Stimulated activated naive B cell treated with anti-CD40 and anti-IgM and Interleukin-4, amounts not matched to agents 10 μg/mL and 1 μg/mL and 100 μg/mL, for 72 hours (primary cell): ENCODE results near the gene PTPRT.
"Not testable (repeated sequence)": the region's sequence is repeated elsewhere in the genome, so short reads cannot be mapped to it uniquely, and the experiment has no call there.

Source experiments
- ATAC-seq, 2 donors: fragments of 150-1000 bp; cut with Tn5 transposase; replicated peaks; 2 replicates each; pipeline ENCODE4 v1.10.0; 2021; ENCODE audit warnings: moderate library complexity in 1 of 2
- DNase-seq: peaks from one replicate; pipeline ENCODE4 v3.0.0; 2021
- H3K27ac Mint-ChIP-seq: one replicate; pipeline ENCODE4 v1.8.0; 2022; ENCODE audit warnings: mild to moderate bottlenecking, mixed read lengths
- H3K27me3 Mint-ChIP-seq, 2 donors: one replicate each; pipeline ENCODE4 v1.8.0; 2022; ENCODE audit warnings: mixed read lengths in 2 of 2
- H3K36me3 Mint-ChIP-seq, 2 donors: one replicate each; pipeline ENCODE4 v1.8.0; 2022; ENCODE audit warnings: mixed read lengths in 2 of 2, mild to moderate bottlenecking in 1 of 2
- H3K4me1 Mint-ChIP-seq, 2 donors: one replicate each; pipeline ENCODE4 v1.8.0; 2022; ENCODE audit warnings: mixed read lengths in 2 of 2, mild to moderate bottlenecking in 1 of 2
- H3K4me3 Mint-ChIP-seq, 2 donors: one replicate each; pipeline ENCODE4 v1.8.0; 2022; ENCODE audit warnings: mild to moderate bottlenecking in 2 of 2, mixed read lengths in 2 of 2, moderate library complexity in 1 of 2
- H3K9me3 Mint-ChIP-seq, 2 donors: one replicate each; pipeline ENCODE4 v1.8.0; 2022; ENCODE audit warnings: mixed read lengths in 2 of 2, mild to moderate bottlenecking in 1 of 2

PTPRT gene

GRCh38 chr20:43170771-43171170 lies 18.9 kb downstream of the PTPRT start:
- H3K27me3 Mint-ChIP-seq: peaks cover 0 to 8% of the 10 kb centered on the region in 2 donors
- no peak overlapping the region for H3K4me3 Mint-ChIP-seq
- DNase-seq (no peak), ATAC-seq (no peak)
- no peak overlapping the region for H3K27ac Mint-ChIP-seq
- no peaks in the 10 kb centered on the region for H3K4me1 Mint-ChIP-seq
- peaks cover 0 to 1% of the 10 kb centered on the region in 2 donors for H3K9me3 Mint-ChIP-seq
- peaks cover 0 to 1% of the 10 kb centered on the region in 2 donors for H3K36me3 Mint-ChIP-seq

- Mint-ChIP-seq H3K27ac (no peak overlapping the region), H3K9me3 (peaks cover 0 to 3% of the 10 kb centered on the region in 2 donors), H3K27me3 (peaks cover 0 to 8% of the 10 kb centered on the region in 2 donors), H3K36me3 (peaks cover 0 to 1% of the 10 kb centered on the region in 2 donors), H3K4me3 (no peak overlapping the region), H3K4me1 (no peaks in the 10 kb centered on the region)
- DNase-seq (no peak), ATAC-seq (no peak)
These were observed 22.1 kb downstream of the PTPRT start for GRCh38 chr20:43167615-43168014.

GRCh38 chr20:43167021-43167420 lies 22.7 kb downstream of the PTPRT start:
- Mint-ChIP-seq H3K27ac (no peak overlapping the region), H3K4me3 (no peak overlapping the region), H3K36me3 (peaks cover 0 to 1% of the 10 kb centered on the region in 2 donors), H3K27me3 (peaks cover 0 to 3% of the 10 kb centered on the region in 2 donors), H3K4me1 (no peaks in the 10 kb centered on the region), H3K9me3 (peaks cover 0 to 3% of the 10 kb centered on the region in 2 donors)
- ATAC-seq (no peak), DNase-seq (no peak)

- Mint-ChIP-seq H3K4me3 (no peak overlapping the region), H3K9me3 (peaks cover 0 to 3% of the 10 kb centered on the region in 2 donors), H3K4me1 (no peaks in the 10 kb centered on the region), H3K27ac (no peak overlapping the region), H3K36me3 (peaks cover 0 to 1% of the 10 kb centered on the region in 2 donors), H3K27me3 (no peaks in the 10 kb centered on the region)
- no peak for DNase-seq
- ATAC-seq: no peak
These were observed 24.1 kb downstream of the PTPRT start for GRCh38 chr20:43165611-43166010.

GRCh38 chr20:43164736-43165135 lies 25.0 kb downstream of the PTPRT start:
- not testable (repeated sequence) for ATAC-seq, DNase-seq, H3K4me1 Mint-ChIP-seq, H3K4me3 Mint-ChIP-seq, H3K36me3 Mint-ChIP-seq, H3K27ac Mint-ChIP-seq, H3K9me3 Mint-ChIP-seq, H3K27me3 Mint-ChIP-seq

GRCh38 chr20:43161716-43162115 lies 28.0 kb downstream of the PTPRT start:
- no peaks in the 10 kb centered on the region for H3K4me1 Mint-ChIP-seq
- no peak for DNase-seq
- H3K27me3 Mint-ChIP-seq: peaks cover 0 to 6% of the 10 kb centered on the region in 2 donors
- H3K36me3 Mint-ChIP-seq: peaks cover 0 to 1% of the 10 kb centered on the region in 2 donors
- H3K9me3 Mint-ChIP-seq: peaks cover 5 to 7% of the 10 kb centered on the region in 2 donors
- no peak overlapping the region for H3K27ac Mint-ChIP-seq
- H3K4me3 Mint-ChIP-seq: no peak overlapping the region
- no peak for ATAC-seq

GRCh38 chr20:43160941-43161340 lies 28.8 kb downstream of the PTPRT start:
- Mint-ChIP-seq H3K27ac (no peak overlapping the region), H3K27me3 (peaks cover 4 to 6% of the 10 kb centered on the region in 2 donors), H3K9me3 (peaks cover 5 to 6% of the 10 kb centered on the region in 2 donors), H3K4me3 (no peak overlapping the region), H3K4me1 (no peaks in the 10 kb centered on the region), H3K36me3 (no peaks in the 10 kb centered on the region)
- ATAC-seq (no peak), DNase-seq (no peak)

- H3K9me3 Mint-ChIP-seq: peaks cover 5 to 8% of the 10 kb centered on the region in 2 donors
- H3K4me1 Mint-ChIP-seq: no peaks in the 10 kb centered on the region
- H3K27me3 Mint-ChIP-seq: peaks cover 4 to 6% of the 10 kb centered on the region in 2 donors
- H3K36me3 Mint-ChIP-seq: no peaks in the 10 kb centered on the region
- no peak overlapping the region for H3K27ac Mint-ChIP-seq
- ATAC-seq (no peak), DNase-seq (no peak)
- no peak overlapping the region for H3K4me3 Mint-ChIP-seq
These were observed 29.7 kb downstream of the PTPRT start for GRCh38 chr20:43159994-43160393.

- Mint-ChIP-seq H3K27ac (no peak overlapping the region), H3K36me3 (no peaks in the 10 kb centered on the region), H3K4me3 (no peak overlapping the region), H3K27me3 (peaks cover 4 to 6% of the 10 kb centered on the region in 2 donors), H3K9me3 (peaks cover 5 to 7% of the 10 kb centered on the region in 2 donors), H3K4me1 (no peaks in the 10 kb centered on the region)
- no peak for DNase-seq
- ATAC-seq: no peak
These were observed 34.2 kb downstream of the PTPRT start for GRCh38 chr20:43155366-43156100.

GRCh38 chr20:43151901-43152300 lies 37.8 kb downstream of the PTPRT start:
- Mint-ChIP-seq H3K27me3 (peaks cover 0 to 8% of the 10 kb centered on the region in 2 donors), H3K9me3 (peaks cover 0 to 3% of the 10 kb centered on the region in 2 donors), H3K27ac (no peak overlapping the region), H3K4me3 (no peak overlapping the region), H3K36me3 (no peaks in the 10 kb centered on the region), H3K4me1 (no peaks in the 10 kb centered on the region)
- no peak for ATAC-seq
- no peak for DNase-seq

- Mint-ChIP-seq H3K4me1 (no peaks in the 10 kb centered on the region), H3K27me3 (peaks cover 0 to 8% of the 10 kb centered on the region in 2 donors), H3K9me3 (peaks cover 0 to 3% of the 10 kb centered on the region in 2 donors), H3K4me3 (no peak overlapping the region), H3K36me3 (no peaks in the 10 kb centered on the region), H3K27ac (no peak overlapping the region)
- DNase-seq: no peak
- no peak for ATAC-seq
These were observed 38.5 kb downstream of the PTPRT start for GRCh38 chr20:43151256-43151655.

- DNase-seq (no peak), ATAC-seq (no peak)
- H3K27ac Mint-ChIP-seq: no peak overlapping the region
- H3K4me1 Mint-ChIP-seq: no peaks in the 10 kb centered on the region
- H3K36me3 Mint-ChIP-seq: no peaks in the 10 kb centered on the region
- no peak overlapping the region for H3K4me3 Mint-ChIP-seq
- H3K27me3 Mint-ChIP-seq: no peaks in the 10 kb centered on the region
- peaks cover 0 to 3% of the 10 kb centered on the region in 2 donors for H3K9me3 Mint-ChIP-seq
These were observed 49.0 kb downstream of the PTPRT start for GRCh38 chr20:43140726-43141125.

- no peaks in the 10 kb centered on the region for H3K9me3 Mint-ChIP-seq
- no peak overlapping the region for H3K4me3 Mint-ChIP-seq
- H3K4me1 Mint-ChIP-seq: no peaks in the 10 kb centered on the region
- no peaks in the 10 kb centered on the region for H3K36me3 Mint-ChIP-seq
- no peaks in the 10 kb centered on the region for H3K27me3 Mint-ChIP-seq
- H3K27ac Mint-ChIP-seq: no peak overlapping the region
- DNase-seq: no peak
- no peak for ATAC-seq
These were observed 51.5 kb downstream of the PTPRT start for GRCh38 chr20:43138061-43138770.

- ATAC-seq (no peak), DNase-seq (no peak)
- no peak overlapping the region for H3K27ac Mint-ChIP-seq
- no peaks in the 10 kb centered on the region for H3K36me3 Mint-ChIP-seq
- no peak overlapping the region for H3K4me3 Mint-ChIP-seq
- no peaks in the 10 kb centered on the region for H3K4me1 Mint-ChIP-seq
- no peaks in the 10 kb centered on the region for H3K27me3 Mint-ChIP-seq
- H3K9me3 Mint-ChIP-seq: no peaks in the 10 kb centered on the region
These were observed 52.5 kb downstream of the PTPRT start for GRCh38 chr20:43137160-43137559.

GRCh38 chr20:43124241-43124640 lies 65.5 kb downstream of the PTPRT start:
- H3K27me3 Mint-ChIP-seq: peaks cover 0 to 4% of the 10 kb centered on the region in 2 donors

More at GRCh38 chr20:43124241-43124640, 65.5 kb downstream of the PTPRT start:
- DNase-seq: no peak
- Mint-ChIP-seq H3K9me3 (no peaks in the 10 kb centered on the region), H3K27ac (no peak overlapping the region), H3K4me1 (no peaks in the 10 kb centered on the region), H3K4me3 (no peak overlapping the region), H3K36me3 (no peaks in the 10 kb centered on the region)
- ATAC-seq: no peak
